OCI-LY7 (cell line): ENCODE measurements around the gene OR10A4. TPM values are rescaled to one million over a fixed set of nuclear protein-coding genes. Genes with fewer than 3 reads are reported as not detected.
A peak's percentile ranks its signal among the peaks of the same experiment; 100 is the strongest.

Experiments
- BruUV-seq: library from RNA; stranded (reverse); fragments of 400-500 nt; replicated peaks from 2 replicates; lab custom pipeline; 2021; lab: Mats Ljungman, UMichigan
- CTCF ChIA-PET: fragments of 300-600 bp; sonication (Branson Sonifier 250); formaldehyde crosslinking; loops from one replicate; lab custom pipeline; 2022; ENCODE audit warnings: antibody characterized with exemption; ENCODE audit not compliant: unreplicated experiment; lab: Charles Lee
- POLR2A ChIA-PET: fragments of 300-600 bp; sonication (Branson Sonifier 250); formaldehyde crosslinking; loops from one replicate; lab custom pipeline; 2022; ENCODE audit warnings: antibody characterized with exemption; lab: Charles Lee
- DNase-seq: peaks from one replicate; pipeline ENCODE4 v3.0.0-alpha.2; 2015; ENCODE audit warnings: low spot score
- H2AFZ ChIP-seq: fragments of 200-600 bp; sonication (generic), shearing (Covaris generic); 2 replicates; pipeline ENCODE4 v1.6.1; 2014; ENCODE audit warnings: mild to moderate bottlenecking, antibody characterized with exemption, low read length, moderate library complexity
- H3K27ac ChIP-seq: fragments of 200-600 bp; sonication (generic); 2 replicates; pipeline ENCODE4 v1.5.1; 2014; ENCODE audit warnings: mixed run types, low read depth, mild to moderate bottlenecking, moderate library complexity, low read length, inconsistent platforms; ENCODE audit not compliant: poor library complexity, severe bottlenecking
- H3K36me3 ChIP-seq: fragments of 200-600 bp; sonication (generic); 2 replicates; pipeline ENCODE4 v1.6.1; 2014; ENCODE audit warnings: mild to moderate bottlenecking, antibody characterized with exemption, low read length, moderate library complexity, mixed read lengths; ENCODE audit not compliant: insufficient read depth
- H3K4me1 ChIP-seq: fragments of 200-600 bp; sonication (generic); 2 replicates; pipeline ENCODE4 v1.5.1; 2014; ENCODE audit warnings: mild to moderate bottlenecking, low read length; ENCODE audit not compliant: insufficient read depth, poor library complexity, severe bottlenecking
- H3K4me2 ChIP-seq: fragments of 200-600 bp; sonication (generic); 2 replicates; pipeline ENCODE4 v1.6.1; 2014; ENCODE audit warnings: mild to moderate bottlenecking, low read length
- H3K4me3 ChIP-seq: fragments of 200-600 bp; sonication (generic); 2 replicates; pipeline ENCODE4 v1.5.1; 2014; ENCODE audit warnings: mild to moderate bottlenecking, low read depth, low read length; ENCODE audit not compliant: poor library complexity, severe bottlenecking
- H3K79me2 ChIP-seq: fragments of 200-600 bp; sonication (generic); 2 replicates; pipeline ENCODE4 v1.6.1; 2016; ENCODE audit warnings: low read depth, mild to moderate bottlenecking, low read length, moderate library complexity, mixed read lengths; ENCODE audit not compliant: insufficient read depth
- H3K9me2 ChIP-seq: fragments of 200-600 bp; sonication (generic); 2 replicates; pipeline ENCODE4 v1.6.1; 2016; ENCODE audit warnings: mild to moderate bottlenecking, low read length, mixed read lengths; ENCODE audit not compliant: insufficient read depth
- H3K9me3 ChIP-seq: fragments of 200-600 bp; sonication (generic); 2 replicates; pipeline ENCODE4 v1.6.1; 2014; ENCODE audit warnings: mild to moderate bottlenecking, mixed run types, low read length, mixed read lengths
- H4K20me1 ChIP-seq: fragments of 200-600 bp; sonication (generic); 2 replicates; pipeline ENCODE4 v1.6.1; 2014; ENCODE audit warnings: mild to moderate bottlenecking, antibody characterized with exemption, low read length, moderate library complexity, mixed read lengths; ENCODE audit not compliant: insufficient read depth
- EZH2phosphoT487 ChIP-seq: fragments of 200-600 bp; sonication (generic); IDR thresholded peaks from 2 replicates; pipeline ENCODE4 v1.6.1; 2018; ENCODE audit warnings: low read depth, borderline replicate concordance, mild to moderate bottlenecking, mixed run types, antibody characterized with exemption, low read length, moderate library complexity, mixed read lengths
- intact Hi-C: fragments of 100-400 bp; cut with micrococcal nuclease; formaldehyde crosslinking; loops from one replicate; pipeline ENCODE4 v1.10.0; 2022; ENCODE audit not compliant: unreplicated experiment
- total RNA-seq, 2 experiments: library from RNA; depleted of rRNA in 1 of 2; stranded (reverse); fragments of >200 nt in 1 of 2; shearing (Covaris generic) in 1 of 2; gene quantifications; 2 replicates each; pipeline ENCODE4 v1.2.3, GENCODE V29; 2014 to 2022
- TF ChIP-seq, protein P1 (sequence below): fragments of 200-600 bp; sonication (generic); conservative IDR thresholded peaks from 2 replicates; pipeline ENCODE4 v1.5.1; 2014; ENCODE audit warnings: mild to moderate bottlenecking, antibody characterized with exemption, low read length, moderate library complexity, mixed read lengths

OR10A4 gene
- total RNA-seq, 2 experiments from 2014 or later: not detected

DNA sequence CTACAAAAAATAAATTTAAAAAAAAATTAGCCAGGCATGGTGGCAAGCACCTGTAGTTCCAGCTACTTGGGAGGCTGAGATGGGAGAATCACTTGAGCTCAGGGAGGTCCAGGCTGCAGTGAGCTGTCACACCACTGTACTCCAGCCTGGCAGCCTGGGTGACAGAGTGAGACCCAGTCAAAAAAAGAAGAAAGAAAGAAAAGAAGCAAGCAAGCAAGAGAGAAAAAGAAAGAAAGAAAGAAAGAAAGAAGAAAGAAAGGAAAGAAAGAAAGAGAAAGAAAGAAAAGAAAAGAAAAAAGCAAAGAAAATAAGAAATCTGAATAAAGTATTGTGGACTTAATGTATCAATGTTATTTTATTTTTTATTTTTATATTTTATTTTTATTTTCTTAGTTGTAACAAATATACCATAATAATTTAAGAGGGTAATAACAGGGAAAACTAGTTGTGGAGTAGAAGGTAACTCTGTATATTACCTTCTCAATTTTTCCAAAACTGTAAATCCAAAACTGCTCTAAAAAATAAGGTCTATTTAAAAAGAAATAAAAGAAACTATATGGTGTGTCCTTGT is 48.7 kb downstream of the OR10A4 start:
- H3K9me2 ChIP-seq: no peaks in the 10 kb centered on the region
- peak overlapping the region; percentile 81; the same call in 1 of the 2 replicates for H2AFZ ChIP-seq
- peak overlapping the region; percentile 95 for H3K27ac ChIP-seq
- no peak for DNase-seq
- no peaks in the 10 kb centered on the region for H3K9me3 ChIP-seq
- peaks cover 24% of the 10 kb centered on the region for H3K4me1 ChIP-seq
- no peaks in the 10 kb centered on the region for H4K20me1 ChIP-seq
- peak overlapping the region; percentile 95 for H3K4me3 ChIP-seq
- H3K36me3 ChIP-seq: peaks cover 33% of the 10 kb centered on the region
- no TSS peak for BruUV-seq
- POLR2A ChIA-PET: interaction anchor here (0.6 to 5.3 kb wide), 3 partner anchors 12 to 186 kb away, joined by 3 to 43 read pairs (median 3); no protein-coding TSS in a partner anchor
- intact Hi-C loops: loop anchor here (5.0 to 10.0 kb wide), 3 partner anchors 323 to 690 kb away; partner anchors contain the start of genes CNGA4, FHIP1B, ILK and RRP8
- TF ChIP-seq EZH2phosphoT487: no peak
- TF ChIP-seq, protein P1, sequence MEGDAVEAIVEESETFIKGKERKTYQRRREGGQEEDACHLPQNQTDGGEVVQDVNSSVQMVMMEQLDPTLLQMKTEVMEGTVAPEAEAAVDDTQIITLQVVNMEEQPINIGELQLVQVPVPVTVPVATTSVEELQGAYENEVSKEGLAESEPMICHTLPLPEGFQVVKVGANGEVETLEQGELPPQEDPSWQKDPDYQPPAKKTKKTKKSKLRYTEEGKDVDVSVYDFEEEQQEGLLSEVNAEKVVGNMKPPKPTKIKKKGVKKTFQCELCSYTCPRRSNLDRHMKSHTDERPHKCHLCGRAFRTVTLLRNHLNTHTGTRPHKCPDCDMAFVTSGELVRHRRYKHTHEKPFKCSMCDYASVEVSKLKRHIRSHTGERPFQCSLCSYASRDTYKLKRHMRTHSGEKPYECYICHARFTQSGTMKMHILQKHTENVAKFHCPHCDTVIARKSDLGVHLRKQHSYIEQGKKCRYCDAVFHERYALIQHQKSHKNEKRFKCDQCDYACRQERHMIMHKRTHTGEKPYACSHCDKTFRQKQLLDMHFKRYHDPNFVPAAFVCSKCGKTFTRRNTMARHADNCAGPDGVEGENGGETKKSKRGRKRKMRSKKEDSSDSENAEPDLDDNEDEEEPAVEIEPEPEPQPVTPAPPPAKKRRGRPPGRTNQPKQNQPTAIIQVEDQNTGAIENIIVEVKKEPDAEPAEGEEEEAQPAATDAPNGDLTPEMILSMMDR: no peak
- H3K4me2 ChIP-seq: peak overlapping the region; percentile 90
- CTCF ChIA-PET: interaction anchor here (1.0 kb wide), 1 partner anchor 112 kb away, joined by 3 read pairs; no protein-coding TSS in a partner anchor
- H3K79me2 ChIP-seq: peaks cover 28% of the 10 kb centered on the region

DNA sequence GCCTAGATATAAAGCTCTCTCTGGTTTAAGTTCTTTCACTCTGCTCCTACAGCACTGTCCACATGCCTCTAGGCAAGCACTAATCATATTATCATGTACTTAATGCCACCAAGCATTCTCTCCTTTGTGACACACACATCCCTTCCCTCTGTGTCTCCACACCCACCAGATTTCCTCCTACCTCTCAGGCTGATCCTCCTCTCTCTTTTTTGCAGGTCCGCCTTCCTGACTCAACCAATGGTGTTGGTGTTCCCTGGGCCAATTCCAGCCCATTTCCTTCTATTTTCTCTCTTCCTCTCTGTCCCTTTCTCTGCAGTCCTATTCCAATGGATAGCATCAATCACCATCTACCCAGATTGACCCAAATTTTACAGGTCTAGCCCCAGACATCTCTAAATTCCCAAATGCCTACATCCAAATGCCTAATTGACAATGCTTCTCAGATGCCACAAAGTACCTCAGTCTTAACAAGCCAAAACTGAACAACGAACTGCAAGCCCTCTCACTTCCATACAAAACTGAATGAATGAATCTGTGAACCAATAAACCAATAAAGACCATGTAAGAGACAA is 49.3 kb downstream of the OR10A4 start:
- TSS peak; percentile 71 for BruUV-seq
- POLR2A ChIA-PET: interaction anchor here (0.6 to 5.3 kb wide), 7 partner anchors 11 to 536 kb away, joined by 3 to 43 read pairs (median 3); partner anchors contain the start of gene SMPD1
- TF ChIP-seq, protein P1: no peak
- TF ChIP-seq EZH2phosphoT487: no peak
- peaks cover 30% of the 10 kb centered on the region for H3K4me1 ChIP-seq
- H3K27ac ChIP-seq: peak overlapping the region; percentile 95
- no peaks in the 10 kb centered on the region for H3K9me2 ChIP-seq
- H3K4me2 ChIP-seq: peak overlapping the region; percentile 90
- no peaks in the 10 kb centered on the region for H3K9me3 ChIP-seq
- peaks cover 39% of the 10 kb centered on the region for H3K36me3 ChIP-seq
- H2AFZ ChIP-seq: peak overlapping the region; percentile 81
- DNase-seq: peak; percentile 27
- peaks cover 34% of the 10 kb centered on the region for H3K79me2 ChIP-seq
- CTCF ChIA-PET: interaction anchor here (0.7 to 1.0 kb wide), 3 partner anchors 8 to 281 kb away, joined by 3 read pairs; no protein-coding TSS in a partner anchor
- H4K20me1 ChIP-seq: no peaks in the 10 kb centered on the region
- intact Hi-C loops: loop anchor here (2.0 to 10.0 kb wide), 4 partner anchors 243 to 691 kb away; partner anchors contain the start of genes CNGA4, FHIP1B, ILK and MRPL17
- H3K4me3 ChIP-seq: peak overlapping the region; percentile 95
